ENCODE data around the gene ZACN.
A peak's percentile ranks its signal among the peaks of the same experiment; 100 is the strongest.
"Not testable (repeated sequence)": the region's sequence is repeated elsewhere in the genome, so short reads cannot be mapped to it uniquely, and the experiment has no call there.

The ZACN gene

DNA sequence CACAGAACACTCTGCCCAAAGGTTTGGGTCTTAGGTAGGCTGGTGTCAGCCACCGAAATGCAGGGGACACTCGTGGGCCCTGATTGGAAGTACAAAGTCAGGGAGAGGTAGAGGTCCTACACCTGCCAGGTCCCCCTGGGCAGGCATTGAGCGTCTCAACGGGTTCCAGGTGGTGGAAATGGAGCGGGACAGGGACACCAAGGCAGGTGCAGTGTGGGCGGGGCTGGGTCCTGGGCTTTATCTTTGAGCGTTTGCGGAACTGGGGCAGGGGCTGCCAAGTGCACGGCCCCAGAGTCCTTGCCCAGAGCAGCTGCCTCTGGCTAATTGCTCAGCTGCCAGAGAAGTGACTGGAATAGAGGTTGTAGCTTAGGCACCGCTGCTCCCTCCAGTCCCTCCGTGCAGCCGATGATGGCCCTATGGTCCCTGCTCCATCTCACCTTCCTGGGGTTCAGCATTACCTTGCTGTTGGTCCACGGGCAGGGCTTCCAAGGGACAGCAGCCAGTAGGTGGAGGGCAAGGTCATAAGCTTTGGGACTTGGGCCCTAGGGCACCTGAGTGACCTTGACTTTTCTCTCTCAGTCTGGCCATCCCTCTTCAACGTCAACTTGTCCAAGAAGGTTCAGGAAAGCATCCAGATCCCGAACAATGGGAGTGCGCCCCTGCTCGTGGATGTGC lies at the start of gene ZACN:
Gene ZACN (plus strand): TSS at position 323 of the 675 bp plus-strand sequence. CDS start 83 bp downstream, at position 406.
- DNase-seq (ENCODE audit: low spot score), result no peak

DNA sequence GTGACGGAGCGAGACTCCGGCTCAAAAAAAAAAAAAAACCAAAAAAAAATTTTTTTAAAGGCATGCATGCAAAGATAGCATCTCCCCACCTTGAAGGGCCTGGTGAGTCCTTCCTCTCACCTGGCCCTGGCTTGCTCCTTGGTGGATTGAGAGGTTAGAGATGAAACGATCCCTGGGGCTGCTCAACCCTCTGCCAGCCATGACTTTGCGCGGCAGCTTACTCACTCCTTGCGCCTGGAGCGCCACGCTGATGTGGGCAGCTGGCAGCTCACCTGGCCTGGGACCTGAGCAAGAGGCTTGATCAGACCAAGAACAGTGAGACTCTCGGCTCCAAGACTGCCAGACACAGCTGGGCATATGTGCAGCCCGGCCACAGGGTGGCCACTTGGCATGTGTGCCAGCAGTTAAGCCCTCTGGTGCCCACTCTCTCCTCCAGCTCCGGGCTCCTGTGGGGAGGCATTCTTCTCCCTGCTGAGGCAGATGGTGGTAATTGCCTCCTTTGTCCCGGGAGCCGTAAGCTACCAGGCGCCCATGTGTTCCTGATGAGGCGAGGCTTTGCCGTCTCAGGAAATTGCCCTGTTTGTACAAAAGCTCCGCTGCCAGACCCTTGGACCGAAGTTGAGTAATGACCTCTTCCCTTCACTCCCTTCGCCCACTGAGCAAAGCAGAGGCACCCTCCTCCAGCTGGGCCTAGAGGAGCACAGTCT lies 46.8 kb upstream of the ZACN start:
- no peak for DNase-seq (ENCODE audit: low spot score)

DNA sequence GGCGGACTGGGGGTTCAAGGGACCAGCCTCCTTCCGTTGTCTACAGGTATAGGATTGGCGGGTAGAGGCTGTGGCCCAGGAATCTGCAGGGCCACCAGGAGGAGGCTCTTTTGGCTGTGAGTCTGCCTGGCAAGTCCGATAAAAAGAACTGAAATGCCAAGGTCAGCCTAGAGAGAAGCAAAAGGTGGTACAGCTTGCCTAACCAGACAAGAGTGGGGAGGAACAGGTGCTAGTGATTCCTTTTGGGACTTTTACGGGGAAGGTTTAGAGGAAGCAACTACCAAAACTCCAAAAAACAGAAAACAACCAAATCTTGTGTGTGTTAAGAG lies 46.2 kb upstream of the ZACN start:
- DNase-seq (ENCODE audit: low spot score), result no peak

DNA sequence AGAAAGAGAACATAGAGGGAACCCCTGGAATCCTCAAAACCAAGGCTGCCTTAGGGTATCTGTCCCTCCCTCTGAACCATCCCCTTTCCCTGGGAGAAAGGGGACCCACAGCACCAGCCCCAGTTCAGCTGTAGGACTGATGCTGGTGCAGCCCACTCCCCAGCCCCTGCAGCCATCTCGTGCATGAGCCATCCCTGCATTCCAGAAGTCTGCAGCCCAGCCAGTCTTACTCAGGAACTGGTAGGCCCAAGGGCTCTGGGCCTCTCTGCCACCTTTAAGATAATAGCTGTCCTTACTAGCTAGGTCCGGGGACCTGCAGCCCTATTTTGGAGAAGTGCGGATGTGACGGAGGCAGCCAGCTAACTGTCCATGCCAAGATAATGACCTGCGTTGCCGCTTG lies 45.8 kb upstream of the ZACN start:
- DNase-seq (ENCODE audit: low spot score), result no peak

DNA sequence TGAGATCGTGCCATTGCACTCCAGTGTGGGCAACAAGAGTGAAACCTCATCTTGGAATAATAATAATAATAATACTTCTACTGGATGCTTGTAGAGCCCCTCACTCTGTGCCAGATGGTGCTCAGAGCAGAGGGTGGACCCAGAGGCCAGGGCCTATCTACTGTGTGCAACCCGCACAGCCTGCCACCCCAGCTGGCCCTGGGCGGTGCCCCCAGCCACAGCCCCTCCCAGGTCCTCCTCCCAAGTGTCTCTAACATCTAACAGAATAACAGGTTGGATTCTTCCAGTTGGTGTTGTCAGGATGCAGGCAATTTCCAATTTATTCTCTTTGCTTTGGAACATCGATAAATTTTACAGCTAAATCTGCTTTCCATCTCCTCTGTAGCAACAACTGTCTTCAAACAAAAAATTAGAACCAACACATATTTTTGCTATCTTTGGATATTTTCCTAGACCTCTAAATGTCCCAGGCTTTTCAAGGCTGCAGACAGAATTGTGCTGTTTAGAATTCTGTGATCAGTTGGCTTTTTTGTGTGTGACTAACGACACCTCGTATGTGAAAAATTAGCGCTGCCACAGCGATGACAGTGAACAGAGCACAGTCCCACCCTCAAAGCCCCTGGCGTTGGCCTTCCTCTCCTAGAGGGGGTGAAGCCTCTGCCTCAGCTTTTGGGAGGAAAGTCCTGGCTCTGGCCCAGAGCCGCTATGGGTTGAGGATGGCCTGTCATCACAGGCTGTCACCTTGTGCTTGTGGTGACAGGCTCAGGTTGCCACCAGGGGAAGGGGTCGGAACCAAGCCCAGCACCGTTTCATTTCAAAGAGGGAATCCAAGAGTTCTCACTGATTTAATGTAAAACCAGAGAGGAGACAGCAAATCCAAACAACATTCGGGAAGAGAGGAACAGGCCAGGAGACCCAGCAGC lies 44.3 kb upstream of the ZACN start:
- no peak for DNase-seq (ENCODE audit: low spot score)

DNA sequence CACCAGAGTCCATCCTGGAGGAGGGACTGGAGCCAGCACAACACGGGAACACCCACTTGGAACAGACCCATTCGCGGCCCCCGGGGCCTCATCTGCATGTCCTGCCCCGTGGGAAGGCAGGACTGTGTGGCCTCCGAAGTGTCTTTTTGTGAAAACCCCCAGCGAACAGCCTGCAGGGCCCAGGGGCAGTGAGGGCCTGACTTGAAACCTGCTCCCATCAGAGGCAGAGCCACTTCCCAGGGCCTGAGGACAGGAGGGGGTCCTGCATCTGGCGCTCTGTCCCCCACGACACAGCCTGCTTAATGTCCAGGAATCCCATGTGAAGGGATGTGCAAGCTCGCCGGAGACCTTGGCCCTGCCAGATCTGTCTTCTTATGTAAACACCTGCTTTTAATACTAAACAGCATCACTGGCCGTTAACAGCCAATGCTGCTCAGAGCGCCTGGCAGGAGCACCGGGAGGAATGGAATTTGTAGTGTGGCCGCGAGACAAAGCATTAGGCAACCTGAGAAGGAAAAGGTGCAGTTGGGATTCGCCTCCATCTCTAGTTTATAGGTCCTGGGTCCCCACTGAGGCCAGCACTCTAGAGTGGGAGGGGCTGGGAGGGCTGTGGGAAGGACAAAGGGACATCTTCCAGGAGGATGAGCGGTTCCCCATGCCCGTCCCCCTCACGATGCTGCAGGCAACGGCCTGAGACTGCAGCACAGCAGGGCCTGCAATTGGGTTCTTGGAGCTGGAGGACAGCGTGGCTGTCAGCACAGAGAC lies 42.3 kb upstream of the ZACN start:
- DNase-seq (ENCODE audit: low spot score), result no peak

DNA sequence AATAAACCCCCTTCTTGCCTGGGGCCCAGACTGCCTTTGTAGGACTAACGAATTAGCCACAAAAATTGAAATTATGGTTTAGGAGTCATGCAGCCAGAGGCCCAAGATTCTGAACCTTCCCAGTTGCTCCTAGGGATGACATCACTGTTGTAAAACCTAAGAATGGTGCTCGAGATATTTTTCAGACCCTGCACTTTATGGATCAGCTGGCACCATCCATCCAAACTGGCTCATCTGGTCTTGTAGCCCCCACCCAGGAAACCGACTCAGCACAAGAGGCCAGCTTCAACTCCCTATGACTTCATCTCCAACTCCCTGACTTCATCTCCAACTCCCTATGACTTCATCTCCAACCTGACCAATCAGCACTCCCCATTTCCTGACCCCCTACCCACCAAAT lies 40.9 kb upstream of the ZACN start:
- DNase-seq (ENCODE audit: low spot score), result no peak

DNA sequence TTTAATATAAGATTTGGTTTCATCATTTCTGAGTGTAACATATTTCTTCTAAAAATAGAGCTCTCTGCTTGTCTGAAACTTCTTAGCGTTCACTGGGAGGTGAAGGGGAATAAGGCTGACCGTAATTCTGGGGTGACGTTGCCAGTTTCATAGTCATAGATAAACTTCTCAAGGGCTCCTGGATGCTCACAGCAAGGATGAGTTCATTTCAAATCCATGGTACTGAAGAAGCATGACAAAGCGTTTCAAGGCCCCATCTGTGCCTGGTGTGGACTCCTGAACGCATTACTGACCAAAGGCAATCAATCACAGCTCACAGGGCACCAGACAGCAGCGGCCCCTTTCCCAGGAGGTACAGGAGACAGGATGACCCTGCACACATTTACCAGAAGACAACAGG lies 39.9 kb upstream of the ZACN start:
- DNase-seq (ENCODE audit: low spot score), result no peak

DNA sequence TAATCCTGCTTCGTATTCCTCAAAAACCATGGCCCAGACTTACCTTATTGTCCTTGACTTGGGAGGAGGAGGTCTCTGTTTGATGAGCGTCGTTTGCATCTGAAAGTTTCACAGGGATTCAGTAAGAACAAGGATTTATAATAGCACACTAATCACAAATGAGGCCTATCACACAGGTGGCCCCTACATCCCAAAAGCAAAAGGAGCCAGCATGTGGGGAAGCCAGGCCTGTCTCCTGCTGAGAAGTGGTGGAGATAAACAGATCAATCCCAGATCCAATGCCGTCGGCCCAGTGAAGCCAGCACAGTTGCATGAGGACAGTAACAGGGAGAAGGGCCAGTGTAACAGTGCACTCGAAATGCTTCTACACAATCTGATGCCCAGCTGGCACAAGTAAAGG lies 38.6 kb upstream of the ZACN start:
- no peak for DNase-seq (ENCODE audit: low spot score)

DNA sequence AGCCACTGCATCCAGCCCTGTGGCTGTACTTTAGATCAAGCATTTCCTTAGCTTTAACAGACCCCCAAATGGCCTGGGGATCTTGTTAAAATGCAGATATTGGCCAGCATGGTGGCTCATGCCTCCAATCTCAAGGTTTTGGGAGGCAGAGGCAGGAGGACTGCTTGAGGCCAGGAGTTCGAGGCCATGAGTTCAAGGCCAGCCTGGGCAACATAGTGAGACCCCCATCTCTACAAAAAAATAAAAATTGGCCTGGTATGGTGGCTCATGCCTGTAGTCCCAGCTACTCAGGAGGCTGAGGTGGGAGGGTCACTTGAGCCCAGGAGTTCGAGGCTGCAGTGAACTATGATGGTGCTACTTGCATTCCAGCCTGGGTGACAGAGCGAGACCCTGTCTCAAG lies 36.1 kb upstream of the ZACN start:
- DNase-seq (ENCODE audit: low spot score), result not testable (repeated sequence)

DNA sequence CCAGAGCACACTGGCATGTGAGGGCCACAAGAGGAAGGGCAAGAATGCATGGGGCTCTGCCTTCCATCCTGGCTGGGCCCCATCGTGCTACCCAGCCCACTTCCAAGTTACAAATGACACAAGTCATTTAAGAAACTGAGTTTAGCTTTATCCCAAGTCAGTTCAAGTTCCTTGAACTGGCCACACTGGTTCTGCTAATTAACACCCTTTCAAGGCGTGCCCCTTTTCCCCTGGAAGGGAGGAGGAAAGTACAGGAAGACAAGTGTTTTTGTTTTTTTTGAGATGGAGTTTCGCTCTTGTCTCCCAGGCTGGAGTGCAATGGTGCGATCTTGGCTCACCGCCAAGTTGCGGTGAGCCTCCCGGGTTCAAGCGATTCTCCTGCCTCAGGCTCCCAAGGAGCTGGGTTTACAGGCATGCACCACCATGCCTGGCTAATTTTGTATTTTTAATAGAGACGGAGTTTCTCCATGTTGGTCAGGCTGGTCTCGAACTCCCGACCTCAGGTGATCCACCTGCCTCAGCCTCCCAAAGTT lies 34.4 kb upstream of the ZACN start:
- not testable (repeated sequence) for DNase-seq (ENCODE audit: low spot score)

DNA sequence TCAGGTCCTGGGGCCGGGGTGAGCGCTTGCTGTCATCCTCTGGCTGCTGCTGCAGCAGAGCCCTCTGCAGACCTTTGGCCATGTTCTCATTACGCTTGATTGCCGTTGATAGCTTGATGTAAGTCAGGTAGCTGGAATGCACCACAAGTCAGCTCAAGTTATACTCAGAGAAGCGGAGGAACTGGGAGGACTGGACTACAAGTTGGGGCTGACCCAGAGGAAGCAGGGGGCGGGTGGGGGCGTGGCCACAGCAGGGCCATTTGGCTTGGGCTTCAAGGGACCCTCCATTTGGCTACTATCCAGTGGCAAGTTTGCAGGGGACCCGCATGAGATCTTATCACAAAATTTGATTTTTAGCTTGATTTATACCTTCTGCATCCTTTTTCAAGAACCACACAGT lies 32.9 kb upstream of the ZACN start:
- no peak for DNase-seq (ENCODE audit: low spot score)

DNA sequence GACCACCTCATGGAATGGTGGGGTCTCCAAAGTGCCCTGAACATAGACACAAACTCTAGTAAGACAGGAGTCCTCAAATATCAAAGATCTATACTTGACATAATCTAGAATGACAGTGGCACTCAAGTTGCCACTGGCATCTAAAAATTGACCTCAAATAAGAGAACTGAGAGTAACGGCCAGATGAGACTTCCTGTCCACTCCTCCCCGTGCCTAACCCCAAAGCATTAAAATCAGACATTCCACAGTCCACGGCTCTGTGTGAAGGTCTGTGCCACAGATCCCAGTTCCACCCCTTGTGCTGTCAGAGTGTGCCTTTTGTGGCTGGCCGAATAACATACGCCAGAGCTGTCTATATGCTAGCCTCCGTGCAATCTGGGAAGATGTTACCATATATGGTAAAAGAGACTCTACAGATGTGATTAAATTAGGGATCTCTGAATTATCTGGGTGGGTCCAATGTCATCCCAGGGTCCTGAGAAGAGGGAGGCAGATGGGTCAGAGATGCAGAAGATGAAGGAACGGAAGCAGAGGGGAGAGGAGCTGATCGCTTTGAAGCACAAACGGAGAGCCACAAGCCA lies 30.9 kb upstream of the ZACN start:
- no peak for DNase-seq (ENCODE audit: low spot score)

DNA sequence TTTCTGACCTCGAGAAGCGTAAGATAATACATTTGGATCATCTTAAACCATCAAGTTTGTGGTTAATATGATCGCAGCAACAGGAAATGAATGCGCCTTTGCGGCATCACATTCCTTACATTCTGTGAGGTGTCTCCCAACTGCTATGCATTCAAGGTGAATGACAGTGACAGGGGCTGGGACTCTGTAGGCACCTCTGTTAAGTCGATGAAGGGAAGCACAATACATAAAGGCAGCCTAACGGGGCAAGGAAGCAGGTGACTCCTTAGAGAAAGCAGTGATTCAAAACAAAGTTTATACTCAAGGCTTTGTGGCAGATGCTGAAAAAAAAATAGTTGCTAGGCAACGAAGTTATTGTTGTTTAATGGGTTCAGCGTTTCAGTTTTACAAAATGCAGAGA lies 30.3 kb upstream of the ZACN start:
- no peak for DNase-seq (ENCODE audit: low spot score)

DNA sequence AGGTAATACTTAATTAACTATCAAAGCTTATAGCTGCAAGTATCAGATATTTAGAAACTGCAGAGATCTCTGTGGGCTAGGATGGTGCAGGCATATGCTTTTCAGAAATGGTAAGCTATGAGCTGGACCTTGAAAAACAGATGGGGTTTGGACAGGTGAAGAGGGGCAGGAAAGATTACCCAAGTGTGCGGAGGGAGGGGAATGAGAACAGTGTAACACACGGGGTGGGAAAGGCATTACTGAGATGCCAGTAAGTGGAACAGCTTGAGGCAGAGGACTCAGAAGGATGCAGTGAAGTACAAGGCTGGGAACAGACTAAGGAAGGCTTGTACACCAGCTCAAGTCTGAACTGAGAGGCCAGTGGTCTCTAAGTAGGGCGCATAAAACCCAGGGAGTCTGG lies 29.7 kb upstream of the ZACN start:
- DNase-seq (ENCODE audit: low spot score), result no peak

DNA sequence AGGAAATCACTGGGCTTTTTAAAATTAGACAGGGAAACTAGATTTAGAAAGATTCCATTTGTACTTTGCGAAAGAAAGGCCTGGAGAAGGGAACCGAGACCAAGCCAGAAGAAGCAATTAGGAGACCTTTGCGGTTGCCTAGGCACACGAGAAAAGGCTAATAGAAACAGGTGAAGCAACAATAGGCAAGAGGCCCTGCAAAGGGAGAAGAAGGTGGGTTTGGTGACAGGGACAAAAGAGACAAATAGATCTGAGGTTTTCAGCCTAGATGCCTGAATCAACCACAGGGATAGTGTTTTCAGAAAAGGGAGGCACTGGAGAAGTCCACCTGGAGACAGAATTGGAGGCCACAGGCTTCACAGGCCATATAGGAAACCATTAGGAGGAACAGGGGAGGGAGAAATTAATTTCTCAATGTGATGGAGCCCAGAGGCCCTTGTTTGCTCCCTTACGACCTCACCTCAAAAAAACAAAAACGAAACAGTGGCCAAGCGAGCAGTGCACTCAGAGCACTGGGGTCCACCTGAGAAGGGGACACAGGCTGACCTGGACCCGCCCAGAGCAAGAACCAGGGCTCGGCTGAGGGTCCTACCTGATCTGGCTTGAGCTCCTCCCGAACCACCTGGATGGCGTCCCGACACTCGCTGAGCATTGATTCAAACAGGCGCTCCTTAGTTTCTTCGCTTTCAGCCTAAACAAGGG lies 29.0 kb upstream of the ZACN start:
- DNase-seq (ENCODE audit: low spot score), result no peak

DNA sequence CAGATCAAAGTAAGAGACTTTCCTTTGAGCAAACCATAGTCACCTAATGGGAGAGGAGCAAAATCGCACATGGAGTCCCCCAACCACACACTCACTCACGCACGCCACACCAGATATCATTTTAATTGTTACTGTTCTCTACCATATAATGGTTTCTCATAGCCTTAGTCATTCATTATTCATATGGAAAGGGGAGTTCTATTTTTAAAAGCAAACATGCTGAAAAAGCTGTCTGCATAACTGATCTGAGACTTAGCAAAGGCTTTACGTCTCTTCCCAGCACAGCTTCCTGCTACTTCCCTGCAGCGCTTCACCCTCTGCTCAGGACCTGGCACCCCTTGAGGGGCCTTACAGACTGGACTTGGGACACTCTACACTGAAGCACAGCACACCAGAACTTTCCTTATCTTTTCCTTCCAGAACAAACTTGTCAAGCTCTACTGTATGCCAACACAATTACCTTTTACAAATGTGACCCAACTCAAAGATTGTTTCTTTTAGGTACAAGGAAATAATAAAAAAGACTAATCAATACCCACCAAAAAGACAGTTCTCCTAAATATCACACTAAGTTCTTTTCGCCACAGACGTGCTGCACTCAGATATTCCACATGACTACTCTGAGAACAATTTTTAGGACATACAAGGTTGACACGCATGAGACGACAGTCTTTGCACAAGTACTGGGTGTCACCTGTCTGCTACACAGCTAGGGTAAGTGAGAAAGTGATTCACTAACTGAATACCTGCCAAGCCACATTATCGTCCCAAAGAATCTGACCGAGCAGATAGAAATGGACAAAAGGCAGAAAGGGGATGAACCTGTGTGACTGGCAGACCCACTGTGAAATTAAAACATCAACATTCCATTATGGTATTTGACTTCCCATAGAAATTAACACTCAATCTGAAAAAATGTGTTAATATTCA lies 28.2 kb upstream of the ZACN start:
- no peak for DNase-seq (ENCODE audit: low spot score)

DNA sequence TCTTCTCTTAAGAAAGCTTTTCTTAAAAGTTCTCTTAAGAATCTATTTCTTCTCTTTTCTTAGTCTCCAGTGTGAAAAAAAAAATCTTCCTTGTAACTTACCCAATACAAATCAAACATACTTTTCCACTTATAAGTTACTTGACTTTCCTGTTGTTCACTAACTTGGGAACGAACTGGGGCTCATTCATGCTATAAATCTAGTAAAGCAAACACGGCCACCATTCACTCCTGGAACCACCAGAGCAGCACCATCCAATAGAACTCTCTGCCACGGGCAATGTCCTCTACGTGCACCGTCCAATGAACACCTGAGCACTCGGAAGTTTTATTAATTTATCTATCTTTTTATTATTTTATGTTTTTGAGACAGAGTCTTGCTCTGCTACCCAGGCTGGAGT lies 27.4 kb upstream of the ZACN start:
- DNase-seq (ENCODE audit: low spot score), result no peak

DNA sequence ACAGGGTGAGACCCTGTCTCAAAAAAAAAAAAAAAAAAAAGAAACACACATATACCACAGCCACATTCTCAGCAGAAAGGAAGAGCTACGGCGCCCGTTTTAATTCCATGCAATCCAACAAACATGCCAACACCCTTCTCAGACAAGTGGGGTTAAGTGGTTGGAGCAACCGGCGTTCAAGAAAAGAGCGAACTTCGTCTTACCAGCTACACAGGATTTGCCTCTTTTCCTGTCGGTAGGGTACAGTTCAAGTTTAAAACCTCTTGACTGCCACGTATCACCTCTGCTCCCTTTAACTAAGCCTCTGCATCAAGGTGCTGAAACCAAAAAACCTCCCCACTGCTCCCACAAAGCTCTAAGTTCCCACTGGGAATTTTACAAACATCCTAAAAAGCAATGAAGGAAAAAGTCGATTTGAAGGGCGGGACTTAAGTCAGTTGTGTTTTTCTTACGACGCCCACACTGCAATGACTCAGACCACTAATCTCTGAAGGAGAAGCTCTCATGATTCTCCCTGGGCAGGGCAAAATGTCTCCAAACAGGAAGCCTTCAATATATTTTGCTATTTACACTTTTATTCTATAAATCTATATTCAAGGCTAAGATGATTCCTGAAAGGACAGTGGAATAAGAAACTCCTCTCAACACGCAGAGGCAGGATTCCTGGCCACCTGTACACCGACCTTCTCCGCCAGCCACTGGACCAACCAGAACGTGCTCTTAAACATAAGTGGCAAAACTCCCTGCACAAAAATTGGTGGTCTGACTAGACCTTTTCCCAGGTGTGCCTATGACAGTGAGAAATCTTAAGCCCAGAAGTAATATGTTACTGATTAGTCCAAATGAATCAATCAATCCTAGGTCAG lies 25.5 kb upstream of the ZACN start:
- peak; percentile 63 for DNase-seq (ENCODE audit: low spot score)
